Measurements from ENCODE around the gene IL36B.
"Not testable (repeated sequence)": the region's sequence is repeated elsewhere in the genome, so short reads cannot be mapped to it uniquely, and the experiment has no call there.

The IL36B gene

GRCh38 chr2:113052396-113052917 lies at the start of gene IL36B:
IL36B (minus strand) TSS chr2:113052867.
- no peak for DNase-seq (ENCODE audit: low read depth)

GRCh38 chr2:113102133-113102532 lies 49.5 kb upstream of the IL36B start:
- no peak for DNase-seq (ENCODE audit: low read depth)

DNA sequence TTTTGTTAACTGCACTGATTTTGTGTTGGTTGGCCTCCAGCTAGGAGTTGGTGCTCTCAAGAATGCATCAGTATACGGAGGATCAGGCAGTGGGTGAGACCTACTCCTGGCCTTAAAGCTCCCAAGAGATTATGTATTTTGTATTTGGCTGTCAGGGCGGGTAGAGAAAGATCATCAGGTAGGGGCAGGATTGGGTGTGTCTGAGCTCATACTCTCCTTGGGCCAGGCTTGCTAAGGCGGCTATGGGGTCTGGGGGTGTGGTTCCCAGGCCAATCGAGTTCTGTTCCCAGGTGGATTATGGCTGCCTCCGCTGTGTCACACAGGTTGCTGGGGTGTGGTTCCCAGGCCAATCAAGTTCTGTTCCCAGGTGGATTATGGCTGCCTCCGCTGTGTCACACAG lies 45.9 kb upstream of the IL36B start:
- DNase-seq (ENCODE audit: low read depth) = no peak

DNA sequence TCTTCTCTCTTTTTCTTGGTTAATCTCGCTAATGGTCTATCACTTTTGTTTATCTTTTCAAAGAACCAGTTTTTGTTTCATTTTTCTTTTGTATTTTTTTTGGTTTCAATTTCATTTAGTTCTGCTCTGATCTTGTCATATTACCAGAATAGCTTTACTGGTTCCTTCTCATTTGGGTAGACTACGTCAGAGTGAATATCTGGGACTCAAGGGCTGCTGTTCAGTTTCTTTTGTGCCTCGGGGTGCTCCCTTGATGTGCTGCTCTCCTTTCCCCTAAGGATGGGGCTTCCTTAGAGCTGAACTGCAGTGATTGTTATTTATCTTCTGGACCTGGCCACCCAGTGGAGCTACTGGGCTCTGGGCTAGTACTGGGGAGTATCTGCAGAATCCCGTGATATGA lies 45.4 kb upstream of the IL36B start:
- DNase-seq (ENCODE audit: low read depth) = no peak

GRCh38 chr2:113096842-113097618 lies 44.4 kb upstream of the IL36B start:
- DNase-seq (ENCODE audit: low read depth) = not testable (repeated sequence)

DNA sequence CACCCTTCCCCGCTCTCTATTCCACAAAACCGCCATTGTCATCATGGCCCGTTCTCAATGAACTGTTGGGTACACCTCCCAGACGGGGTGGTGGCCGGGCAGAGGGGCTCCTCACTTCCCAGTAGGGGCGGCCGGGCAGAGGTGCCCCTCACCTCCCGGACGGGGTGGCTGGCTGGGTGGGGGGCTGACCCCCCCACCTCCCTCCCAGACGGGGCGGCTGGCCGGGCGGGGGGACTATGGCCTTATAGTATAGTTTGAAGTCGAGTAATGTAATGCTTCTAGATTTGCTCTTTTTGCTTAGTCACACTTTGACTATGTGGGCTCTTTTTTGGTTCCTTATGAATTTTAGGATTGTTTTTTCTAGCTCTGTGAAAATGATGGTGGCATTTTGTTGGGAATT lies 43.6 kb upstream of the IL36B start:
- DNase-seq (ENCODE audit: low read depth) = not testable (repeated sequence)

GRCh38 chr2:113093613-113093977 lies 40.9 kb upstream of the IL36B start:
- DNase-seq (ENCODE audit: low read depth) = no peak

DNA sequence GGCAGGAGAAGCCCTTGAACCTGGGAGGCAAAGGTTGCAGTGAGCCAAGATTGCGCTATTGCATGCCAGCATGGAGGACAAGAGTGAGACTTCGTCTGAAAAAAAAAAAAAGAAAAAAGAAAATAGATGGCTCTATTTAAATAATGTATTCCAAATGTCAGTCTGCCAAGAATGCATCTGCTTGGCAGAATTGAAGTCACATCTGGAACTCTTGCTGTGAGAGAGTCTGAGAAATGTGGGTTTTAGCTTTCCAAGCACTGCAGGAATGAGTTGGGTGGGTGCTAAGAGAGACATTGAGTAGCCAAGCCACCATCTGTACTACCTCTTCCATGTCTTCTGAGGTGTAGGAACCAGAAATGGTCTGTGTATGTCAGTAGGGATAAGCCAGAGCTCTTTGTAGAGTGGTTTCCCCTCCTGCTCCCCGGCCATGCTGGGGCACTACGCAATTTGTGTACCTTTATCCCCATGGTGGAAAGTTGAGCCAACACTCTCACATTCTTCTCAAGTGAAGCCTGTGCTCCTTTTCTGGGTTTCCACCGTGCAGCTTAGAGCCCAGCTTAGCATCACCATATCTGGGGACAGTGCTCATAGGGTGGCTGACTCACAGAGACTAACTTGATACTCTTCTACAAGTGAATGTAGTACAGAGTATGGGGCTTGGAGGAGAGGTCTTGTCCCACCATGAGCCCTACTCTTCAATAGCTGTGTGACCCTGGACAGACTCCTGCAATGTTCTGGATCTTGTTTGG lies 40.4 kb upstream of the IL36B start:
- no peak for DNase-seq (ENCODE audit: low read depth)

DNA sequence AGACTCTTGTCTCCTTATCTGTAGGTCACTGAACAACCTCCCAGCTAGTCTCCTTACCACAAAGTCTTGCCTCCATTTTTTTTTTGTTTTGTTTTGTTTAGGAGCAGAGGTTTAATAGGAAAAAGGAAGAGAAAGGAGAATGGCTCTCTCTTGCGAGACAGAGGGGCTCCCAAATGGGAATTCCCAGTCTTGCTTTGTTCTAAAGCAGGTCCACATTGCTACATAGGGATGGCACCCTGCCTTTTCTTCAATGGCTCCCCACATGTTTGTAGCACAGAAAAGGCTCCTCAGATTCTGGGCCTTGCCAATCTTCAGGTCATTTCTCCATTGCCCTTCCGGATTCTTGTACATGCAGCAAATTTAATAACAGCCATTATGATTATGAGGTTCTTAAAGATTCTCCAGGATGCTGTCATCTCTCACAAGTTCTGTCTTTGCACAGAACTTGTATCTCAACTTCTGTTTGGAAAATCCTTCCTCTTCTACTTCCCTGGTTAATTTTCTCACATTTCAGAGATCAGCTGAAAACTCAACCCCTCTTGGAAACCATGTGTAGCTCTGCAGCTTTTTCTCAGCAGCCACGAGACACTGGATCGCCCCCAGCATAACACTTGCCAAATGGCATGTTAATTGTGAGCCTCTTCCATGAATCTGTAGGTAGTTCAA lies 38.7 kb upstream of the IL36B start:
- no peak for DNase-seq (ENCODE audit: low read depth)

GRCh38 chr2:113089916-113090315 lies 37.2 kb upstream of the IL36B start:
- DNase-seq (ENCODE audit: low read depth) = no peak

DNA sequence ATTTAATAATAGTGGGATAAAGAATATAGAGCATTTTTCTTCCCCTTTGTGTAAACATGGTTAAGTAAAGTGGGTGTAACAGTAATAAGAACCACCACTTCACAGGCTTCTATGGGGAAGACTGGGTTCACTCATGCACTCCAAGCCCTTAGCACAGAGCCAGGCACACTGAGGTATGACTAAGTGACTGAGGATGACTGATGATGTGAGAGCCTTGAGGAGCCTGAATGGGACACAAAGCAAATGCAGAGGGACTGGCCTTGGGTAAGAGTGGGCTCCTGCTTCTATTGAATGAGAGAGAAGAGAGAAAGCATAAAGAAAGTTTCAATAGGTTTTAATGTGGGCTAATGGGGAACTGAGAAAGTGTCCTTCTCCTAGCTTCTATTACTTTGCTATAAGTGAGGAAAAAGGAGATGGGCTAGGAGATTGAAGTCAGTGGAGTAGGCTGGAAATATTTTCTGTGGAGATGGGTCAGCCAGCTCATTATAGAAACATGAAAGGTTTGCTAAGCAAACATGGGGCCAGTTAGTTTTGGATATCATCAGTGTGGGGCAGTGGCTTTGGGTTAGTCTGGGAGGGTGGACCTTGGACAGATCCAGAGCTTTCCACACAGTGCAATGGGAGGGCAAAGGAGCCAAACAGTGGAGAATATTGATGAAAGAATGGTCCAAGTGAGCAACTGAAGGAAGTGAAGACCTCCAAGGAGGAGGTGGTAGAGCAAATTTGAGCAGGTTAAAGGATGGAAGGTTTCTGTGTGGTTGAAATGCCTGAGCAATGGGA lies 35.7 kb upstream of the IL36B start:
- DNase-seq (ENCODE audit: low read depth) = no peak

DNA sequence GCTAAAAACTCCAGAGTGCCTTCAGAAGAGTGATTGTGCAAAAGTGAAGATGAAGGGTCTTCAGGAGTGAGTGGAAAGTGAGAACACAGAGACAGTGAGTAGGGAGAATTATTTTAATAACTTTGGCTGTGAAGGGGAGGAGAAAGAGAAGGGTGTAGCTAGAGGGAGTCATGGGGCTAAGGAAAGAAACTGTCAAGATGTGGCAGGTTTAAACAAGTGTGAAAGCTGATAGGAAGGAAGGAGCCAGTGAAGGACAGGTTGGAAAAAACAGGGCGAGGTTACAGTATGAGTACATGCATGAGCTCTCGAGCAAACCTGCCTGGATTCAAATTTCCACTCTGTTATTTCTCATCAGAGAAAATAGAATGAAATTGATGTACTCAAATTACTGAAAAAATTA lies 32.9 kb upstream of the IL36B start:
- no peak for DNase-seq (ENCODE audit: low read depth)

- no peak for DNase-seq (ENCODE audit: low read depth)
These were observed 31.8 kb upstream of the IL36B start for GRCh38 chr2:113084249-113085000.

- no peak for DNase-seq (ENCODE audit: low read depth)
These were observed 30.6 kb upstream of the IL36B start for GRCh38 chr2:113083296-113083695.

GRCh38 chr2:113081488-113082210 lies 29.0 kb upstream of the IL36B start:
- no peak for DNase-seq (ENCODE audit: low read depth)

- DNase-seq (ENCODE audit: low read depth) = no peak
These were observed 27.5 kb upstream of the IL36B start for GRCh38 chr2:113080134-113080533.

DNA sequence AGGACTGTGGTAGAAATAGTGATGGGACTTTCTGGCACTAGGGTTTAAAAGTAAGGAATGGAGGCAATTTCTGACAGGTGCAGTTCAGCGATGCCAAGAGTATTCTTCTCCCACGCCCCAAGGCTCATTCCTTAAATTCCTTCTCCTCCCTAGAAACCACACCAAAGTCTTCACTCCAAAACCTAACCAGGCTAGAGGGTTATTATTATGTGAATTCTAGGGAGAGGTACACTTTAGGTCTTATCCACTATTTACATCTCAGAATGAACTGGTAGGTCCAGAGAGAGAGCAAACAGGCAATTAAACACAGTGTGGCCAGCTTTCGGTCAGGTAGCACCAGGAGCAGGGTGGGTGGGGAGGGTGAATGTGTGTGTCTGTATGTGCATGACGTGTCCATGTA lies 26.5 kb upstream of the IL36B start:
- no peak for DNase-seq (ENCODE audit: low read depth)

DNA sequence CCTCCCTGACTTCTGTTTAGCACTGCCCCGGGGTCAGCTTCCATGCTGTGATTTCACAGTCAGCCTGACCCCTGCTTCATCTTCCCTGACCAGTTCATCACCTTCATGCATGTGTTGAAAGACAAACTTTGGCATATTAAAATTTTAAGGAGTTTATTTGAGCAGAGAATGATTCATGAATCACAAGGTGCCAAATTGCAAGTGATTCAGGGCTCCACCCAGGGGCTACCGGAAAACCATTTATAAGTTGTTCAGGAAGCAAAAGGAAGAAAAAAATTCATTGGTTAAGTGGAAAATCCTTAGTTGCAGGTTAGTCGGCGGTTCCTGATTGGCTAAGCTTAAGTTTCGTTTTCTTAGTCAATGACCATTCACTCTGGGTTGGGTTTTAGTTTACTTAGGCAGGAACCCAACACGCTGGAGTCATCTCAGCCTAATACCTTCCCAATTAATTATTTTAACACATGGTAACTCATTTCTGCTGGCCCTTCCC lies 25.7 kb upstream of the IL36B start:
- DNase-seq (ENCODE audit: low read depth) = no peak

- no peak for DNase-seq (ENCODE audit: low read depth)
These were observed 25.3 kb upstream of the IL36B start for GRCh38 chr2:113077921-113078320.

- DNase-seq (ENCODE audit: low read depth) = no peak
These were observed 24.4 kb upstream of the IL36B start for GRCh38 chr2:113076954-113077669.
